GM19452 (cell line): ENCODE measurements around the gene CDK13.

Experiments used
- ATAC-seq: cut with Tn5 transposase; IDR thresholded peaks from one replicate; pipeline ENCODE4 v1.9.1; 2021; ENCODE audit not compliant: unreplicated experiment

Gene CDK13

GRCh38 chr7:39948956-39949928 is 814 bp upstream of the CDK13 start:
- peak; percentile 63 for ATAC-seq

GRCh38 chr7:39950473-39951225 is 593 bp downstream of the CDK13 start:
- no peak for ATAC-seq

- peak; percentile 35 for ATAC-seq
Measured at GRCh38 chr7:39951226-39952194, 1.5 kb downstream of the CDK13 start.

GRCh38 chr7:39952374-39952773 is 2.3 kb downstream of the CDK13 start:
- ATAC-seq: no peak

- ATAC-seq: no peak
Measured at GRCh38 chr7:39952803-39953202, 2.7 kb downstream of the CDK13 start.

GRCh38 chr7:39954694-39955093 is 4.6 kb downstream of the CDK13 start:
- no peak for ATAC-seq

- no peak for ATAC-seq
Measured at GRCh38 chr7:39958038-39958437, 8.0 kb downstream of the CDK13 start.

- ATAC-seq: no peak
Measured at GRCh38 chr7:39967406-39968161, 17.5 kb downstream of the CDK13 start.

- ATAC-seq: no peak
Measured at GRCh38 chr7:39969431-39969830, 19.4 kb downstream of the CDK13 start.

- ATAC-seq: no peak
Measured at GRCh38 chr7:39971924-39972323, 21.9 kb downstream of the CDK13 start.

- ATAC-seq: no peak
Measured at GRCh38 chr7:39973801-39974200, 23.7 kb downstream of the CDK13 start.

- ATAC-seq: no peak
Measured at GRCh38 chr7:39978230-39978934, 28.3 kb downstream of the CDK13 start.

- ATAC-seq: no peak
Measured at GRCh38 chr7:39979406-39980073, 29.5 kb downstream of the CDK13 start.

- ATAC-seq: no peak
Measured at GRCh38 chr7:39985398-39985918, 35.4 kb downstream of the CDK13 start.

- ATAC-seq: no peak
Measured at GRCh38 chr7:39987641-39988347, 37.7 kb downstream of the CDK13 start.

GRCh38 chr7:40000734-40001315 is 50.8 kb downstream of the CDK13 start:
- ATAC-seq: no peak

- no peak for ATAC-seq
Measured at GRCh38 chr7:40001649-40002048, 51.6 kb downstream of the CDK13 start.

- ATAC-seq: no peak
Measured at GRCh38 chr7:40003597-40003996, 53.5 kb downstream of the CDK13 start.
